ENCODE results near the gene E4F1.
"Not testable (repeated sequence)": the region's sequence is repeated elsewhere in the genome, so short reads cannot be mapped to it uniquely, and the experiment has no call there.

Gene E4F1

DNA sequence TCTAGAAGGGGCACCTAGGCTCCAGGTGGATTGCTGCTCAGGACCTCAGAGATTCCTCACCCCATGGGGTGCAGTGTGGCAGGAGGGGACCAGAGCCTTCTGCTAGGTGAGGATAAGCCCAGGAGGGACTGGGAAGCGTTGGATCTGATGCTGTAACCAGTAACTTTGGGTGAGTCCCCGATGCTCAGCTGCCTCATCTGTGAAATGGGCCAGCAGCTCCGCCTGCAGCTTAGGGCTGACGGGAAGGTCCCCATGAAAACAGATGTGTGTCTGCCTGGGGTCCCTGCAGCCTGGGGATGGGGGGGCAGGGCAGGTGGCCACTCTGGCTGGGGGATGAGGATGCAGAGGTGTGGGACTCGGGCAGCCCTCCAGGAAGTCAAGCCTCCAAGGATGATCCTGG, 24.3 kb upstream of the E4F1 start:
- TF ChIP-seq ZNF70 (CRISPR knock-in tag; IDR thresholded peaks at IDR 0.05) (no peak), GLIS3 (CRISPR knock-in tag; IDR thresholded peaks at IDR 0.05) (no peak), ZFP3 (CRISPR knock-in tag; IDR thresholded peaks at IDR 0.05) (no peak), CSDC2 (CRISPR knock-in tag; IDR thresholded peaks at IDR 0.05) (no peak), ZFP30 (CRISPR knock-in tag; IDR thresholded peaks at IDR 0.05) (no peak), OSR1 (CRISPR knock-in tag; IDR thresholded peaks at IDR 0.05) (no peak), BACH2 (CRISPR knock-in tag; IDR thresholded peaks at IDR 0.05; ENCODE audit: borderline replicate concordance) (no peak), ISL1 (CRISPR knock-in tag; IDR thresholded peaks at IDR 0.05) (no peak), TCF4 (CRISPR knock-in tag; IDR thresholded peaks at IDR 0.05; ENCODE audit: borderline replicate concordance) (no peak)
- TF ChIP-seq, protein P1, sequence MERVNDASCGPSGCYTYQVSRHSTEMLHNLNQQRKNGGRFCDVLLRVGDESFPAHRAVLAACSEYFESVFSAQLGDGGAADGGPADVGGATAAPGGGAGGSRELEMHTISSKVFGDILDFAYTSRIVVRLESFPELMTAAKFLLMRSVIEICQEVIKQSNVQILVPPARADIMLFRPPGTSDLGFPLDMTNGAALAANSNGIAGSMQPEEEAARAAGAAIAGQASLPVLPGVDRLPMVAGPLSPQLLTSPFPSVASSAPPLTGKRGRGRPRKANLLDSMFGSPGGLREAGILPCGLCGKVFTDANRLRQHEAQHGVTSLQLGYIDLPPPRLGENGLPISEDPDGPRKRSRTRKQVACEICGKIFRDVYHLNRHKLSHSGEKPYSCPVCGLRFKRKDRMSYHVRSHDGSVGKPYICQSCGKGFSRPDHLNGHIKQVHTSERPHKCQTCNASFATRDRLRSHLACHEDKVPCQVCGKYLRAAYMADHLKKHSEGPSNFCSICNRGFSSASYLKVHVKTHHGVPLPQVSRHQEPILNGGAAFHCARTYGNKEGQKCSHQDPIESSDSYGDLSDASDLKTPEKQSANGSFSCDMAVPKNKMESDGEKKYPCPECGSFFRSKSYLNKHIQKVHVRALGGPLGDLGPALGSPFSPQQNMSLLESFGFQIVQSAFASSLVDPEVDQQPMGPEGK (CRISPR knock-in tag; IDR thresholded peaks at IDR 0.05; ENCODE audit: borderline replicate concordance) = no peak
- TF ChIP-seq, protein P2, sequence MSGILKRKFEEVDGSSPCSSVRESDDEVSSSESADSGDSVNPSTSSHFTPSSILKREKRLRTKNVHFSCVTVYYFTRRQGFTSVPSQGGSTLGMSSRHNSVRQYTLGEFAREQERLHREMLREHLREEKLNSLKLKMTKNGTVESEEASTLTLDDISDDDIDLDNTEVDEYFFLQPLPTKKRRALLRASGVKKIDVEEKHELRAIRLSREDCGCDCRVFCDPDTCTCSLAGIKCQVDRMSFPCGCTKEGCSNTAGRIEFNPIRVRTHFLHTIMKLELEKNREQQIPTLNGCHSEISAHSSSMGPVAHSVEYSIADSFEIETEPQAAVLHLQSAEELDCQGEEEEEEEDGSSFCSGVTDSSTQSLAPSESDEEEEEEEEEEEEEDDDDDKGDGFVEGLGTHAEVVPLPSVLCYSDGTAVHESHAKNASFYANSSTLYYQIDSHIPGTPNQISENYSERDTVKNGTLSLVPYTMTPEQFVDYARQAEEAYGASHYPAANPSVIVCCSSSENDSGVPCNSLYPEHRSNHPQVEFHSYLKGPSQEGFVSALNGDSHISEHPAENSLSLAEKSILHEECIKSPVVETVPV (CRISPR knock-in tag; IDR thresholded peaks at IDR 0.05) = no peak
- no peak for ATAC-seq

DNA sequence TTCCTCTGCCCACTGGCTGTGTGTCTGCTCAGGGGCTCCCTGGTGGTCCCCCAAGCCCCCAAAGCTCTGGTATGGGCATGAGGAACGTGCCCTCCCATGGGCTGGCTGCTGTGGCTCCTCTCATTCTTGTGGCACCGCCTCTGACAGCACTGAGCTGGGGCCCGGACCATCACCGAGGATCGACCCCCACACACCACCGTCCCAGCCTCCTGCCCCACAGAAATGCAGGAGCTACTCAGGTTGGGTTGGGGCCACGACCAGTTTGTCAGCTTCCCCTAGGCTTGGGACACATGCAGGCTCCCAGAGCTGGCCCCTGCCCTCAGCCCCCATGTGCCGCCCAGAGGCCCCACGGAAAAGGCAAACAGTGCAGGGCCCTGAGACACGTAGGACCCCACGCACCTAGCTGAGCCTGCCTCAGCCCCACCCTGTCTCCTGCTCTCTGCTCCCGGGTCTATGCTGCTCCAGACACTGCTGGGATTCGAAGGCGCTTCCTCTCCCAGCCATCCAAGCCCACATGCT, 23.7 kb upstream of the E4F1 start:
- no peak for ATAC-seq

DNA sequence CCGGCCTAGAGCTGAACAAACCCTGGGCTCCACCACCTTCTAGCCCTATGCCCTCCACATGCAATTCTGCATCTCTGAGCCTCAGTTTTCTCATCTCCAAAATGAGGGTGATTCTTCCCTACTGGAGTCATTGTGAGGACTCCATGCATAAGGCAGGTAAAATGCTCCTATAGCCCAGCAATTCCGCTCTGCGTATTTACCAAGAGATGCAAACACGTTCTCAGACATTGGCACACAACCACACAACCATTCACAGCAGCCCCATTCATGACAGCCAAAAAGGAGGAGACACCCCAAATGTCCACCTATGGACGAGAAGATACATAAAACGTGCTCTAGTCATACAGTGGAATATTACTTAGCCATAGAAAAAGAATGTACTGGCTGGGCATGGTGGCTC, 23.1 kb upstream of the E4F1 start:
- no peak for ATAC-seq
- TF ChIP-seq ARNTL (CRISPR knock-in tag; IDR thresholded peaks at IDR 0.05; ENCODE audit: borderline replicate concordance, low read depth) (no peak), CSDC2 (CRISPR knock-in tag; IDR thresholded peaks at IDR 0.05) (no peak), ZNF70 (CRISPR knock-in tag; IDR thresholded peaks at IDR 0.05) (no peak), ZFP30 (CRISPR knock-in tag; IDR thresholded peaks at IDR 0.05) (no peak), ISL1 (CRISPR knock-in tag; IDR thresholded peaks at IDR 0.05) (no peak)
- TF ChIP-seq, protein P3, sequence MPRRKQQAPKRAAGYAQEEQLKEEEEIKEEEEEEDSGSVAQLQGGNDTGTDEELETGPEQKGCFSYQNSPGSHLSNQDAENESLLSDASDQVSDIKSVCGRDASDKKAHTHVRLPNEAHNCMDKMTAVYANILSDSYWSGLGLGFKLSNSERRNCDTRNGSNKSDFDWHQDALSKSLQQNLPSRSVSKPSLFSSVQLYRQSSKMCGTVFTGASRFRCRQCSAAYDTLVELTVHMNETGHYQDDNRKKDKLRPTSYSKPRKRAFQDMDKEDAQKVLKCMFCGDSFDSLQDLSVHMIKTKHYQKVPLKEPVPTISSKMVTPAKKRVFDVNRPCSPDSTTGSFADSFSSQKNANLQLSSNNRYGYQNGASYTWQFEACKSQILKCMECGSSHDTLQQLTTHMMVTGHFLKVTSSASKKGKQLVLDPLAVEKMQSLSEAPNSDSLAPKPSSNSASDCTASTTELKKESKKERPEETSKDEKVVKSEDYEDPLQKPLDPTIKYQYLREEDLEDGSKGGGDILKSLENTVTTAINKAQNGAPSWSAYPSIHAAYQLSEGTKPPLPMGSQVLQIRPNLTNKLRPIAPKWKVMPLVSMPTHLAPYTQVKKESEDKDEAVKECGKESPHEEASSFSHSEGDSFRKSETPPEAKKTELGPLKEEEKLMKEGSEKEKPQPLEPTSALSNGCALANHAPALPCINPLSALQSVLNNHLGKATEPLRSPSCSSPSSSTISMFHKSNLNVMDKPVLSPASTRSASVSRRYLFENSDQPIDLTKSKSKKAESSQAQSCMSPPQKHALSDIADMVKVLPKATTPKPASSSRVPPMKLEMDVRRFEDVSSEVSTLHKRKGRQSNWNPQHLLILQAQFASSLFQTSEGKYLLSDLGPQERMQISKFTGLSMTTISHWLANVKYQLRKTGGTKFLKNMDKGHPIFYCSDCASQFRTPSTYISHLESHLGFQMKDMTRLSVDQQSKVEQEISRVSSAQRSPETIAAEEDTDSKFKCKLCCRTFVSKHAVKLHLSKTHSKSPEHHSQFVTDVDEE (CRISPR knock-in tag; IDR thresholded peaks at IDR 0.05) = no peak
- TF ChIP-seq, protein P1 (CRISPR knock-in tag; IDR thresholded peaks at IDR 0.05; ENCODE audit: borderline replicate concordance) = no peak

More for the DNA sequence above, 23.7 kb upstream of the E4F1 start:
- TF ChIP-seq OSR1 (CRISPR knock-in tag; IDR thresholded peaks at IDR 0.05) = no peak
- no peak for TF ChIP-seq ZNF565 (CRISPR knock-in tag; conservative IDR thresholded peaks at IDR 0.05; ENCODE audit: low read depth)
- no peak for TF ChIP-seq CSDC2 (CRISPR knock-in tag; IDR thresholded peaks at IDR 0.05)
- TF ChIP-seq ARNTL (CRISPR knock-in tag; IDR thresholded peaks at IDR 0.05; ENCODE audit: borderline replicate concordance, low read depth) = no peak
- TF ChIP-seq ZC3H10 (CRISPR knock-in tag; IDR thresholded peaks at IDR 0.05) = no peak
- no peak for TF ChIP-seq GLIS3 (CRISPR knock-in tag; IDR thresholded peaks at IDR 0.05)
- no peak for TF ChIP-seq BACH2 (CRISPR knock-in tag; IDR thresholded peaks at IDR 0.05; ENCODE audit: borderline replicate concordance)
- no peak for TF ChIP-seq ESRRG (CRISPR knock-in tag; IDR thresholded peaks at IDR 0.05)
- TF ChIP-seq, protein P4, sequence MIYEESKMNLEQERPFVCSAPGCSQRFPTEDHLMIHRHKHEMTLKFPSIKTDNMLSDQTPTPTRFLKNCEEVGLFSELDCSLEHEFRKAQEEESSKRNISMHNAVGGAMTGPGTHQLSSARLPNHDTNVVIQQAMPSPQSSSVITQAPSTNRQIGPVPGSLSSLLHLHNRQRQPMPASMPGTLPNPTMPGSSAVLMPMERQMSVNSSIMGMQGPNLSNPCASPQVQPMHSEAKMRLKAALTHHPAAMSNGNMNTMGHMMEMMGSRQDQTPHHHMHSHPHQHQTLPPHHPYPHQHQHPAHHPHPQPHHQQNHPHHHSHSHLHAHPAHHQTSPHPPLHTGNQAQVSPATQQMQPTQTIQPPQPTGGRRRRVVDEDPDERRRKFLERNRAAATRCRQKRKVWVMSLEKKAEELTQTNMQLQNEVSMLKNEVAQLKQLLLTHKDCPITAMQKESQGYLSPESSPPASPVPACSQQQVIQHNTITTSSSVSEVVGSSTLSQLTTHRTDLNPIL (CRISPR knock-in tag; IDR thresholded peaks at IDR 0.05; ENCODE audit: low read depth) = no peak
- TF ChIP-seq, protein P5, sequence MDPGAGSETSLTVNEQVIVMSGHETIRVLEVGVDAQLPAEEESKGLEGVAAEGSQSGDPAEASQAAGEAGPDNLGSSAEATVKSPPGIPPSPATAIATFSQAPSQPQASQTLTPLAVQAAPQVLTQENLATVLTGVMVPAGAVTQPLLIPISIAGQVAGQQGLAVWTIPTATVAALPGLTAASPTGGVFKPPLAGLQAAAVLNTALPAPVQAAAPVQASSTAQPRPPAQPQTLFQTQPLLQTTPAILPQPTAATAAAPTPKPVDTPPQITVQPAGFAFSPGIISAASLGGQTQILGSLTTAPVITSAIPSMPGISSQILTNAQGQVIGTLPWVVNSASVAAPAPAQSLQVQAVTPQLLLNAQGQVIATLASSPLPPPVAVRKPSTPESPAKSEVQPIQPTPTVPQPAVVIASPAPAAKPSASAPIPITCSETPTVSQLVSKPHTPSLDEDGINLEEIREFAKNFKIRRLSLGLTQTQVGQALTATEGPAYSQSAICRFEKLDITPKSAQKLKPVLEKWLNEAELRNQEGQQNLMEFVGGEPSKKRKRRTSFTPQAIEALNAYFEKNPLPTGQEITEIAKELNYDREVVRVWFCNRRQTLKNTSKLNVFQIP (CRISPR knock-in tag; IDR thresholded peaks at IDR 0.05; ENCODE audit: borderline replicate concordance, low read depth) = no peak
- no peak for TF ChIP-seq RARB (CRISPR knock-in tag; IDR thresholded peaks at IDR 0.05)
- TF ChIP-seq, protein P1 (CRISPR knock-in tag; IDR thresholded peaks at IDR 0.05; ENCODE audit: borderline replicate concordance) = no peak
- no peak for TF ChIP-seq TOX (CRISPR knock-in tag; IDR thresholded peaks at IDR 0.05; ENCODE audit: borderline replicate concordance)

DNA sequence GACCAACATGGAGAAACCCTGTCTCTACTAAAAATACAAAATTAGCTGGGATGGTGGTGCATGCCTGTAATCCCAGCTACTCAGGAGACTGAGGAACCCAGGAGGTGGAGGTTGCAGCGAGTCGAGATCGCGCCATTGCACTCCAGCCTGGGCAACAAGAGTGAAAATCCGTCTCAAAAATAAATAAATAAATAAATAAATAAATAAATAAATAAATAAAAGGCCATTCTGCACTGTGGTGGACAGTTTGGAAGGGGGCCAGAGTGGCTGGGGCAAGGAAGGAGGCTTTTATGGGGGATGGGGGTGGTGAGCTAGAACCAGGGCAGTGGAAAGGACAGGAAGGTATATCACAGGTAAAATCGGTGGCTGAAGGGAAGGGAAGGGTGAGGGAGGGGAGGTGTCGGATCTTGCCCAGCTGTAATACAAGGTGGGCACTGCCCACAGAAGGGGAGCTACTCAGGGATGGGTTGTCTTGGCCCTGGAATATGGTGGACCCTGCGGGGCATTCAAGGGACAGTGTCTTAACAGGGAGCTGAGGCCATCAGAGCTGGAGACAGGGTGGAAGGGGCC, 20.2 kb upstream of the E4F1 start:
- ATAC-seq = not testable (repeated sequence)
